ENCODE data around the gene MBNL1. TPM values are rescaled to one million over a fixed set of nuclear protein-coding genes. Genes with fewer than 3 reads are reported as not detected.

MBNL1 gene
- total RNA-seq, 5 donors from 2014 or later (not counting 1 experiment from before 2014, with no cell fraction given), result 408 to 705 (median 423) TPM

DNA sequence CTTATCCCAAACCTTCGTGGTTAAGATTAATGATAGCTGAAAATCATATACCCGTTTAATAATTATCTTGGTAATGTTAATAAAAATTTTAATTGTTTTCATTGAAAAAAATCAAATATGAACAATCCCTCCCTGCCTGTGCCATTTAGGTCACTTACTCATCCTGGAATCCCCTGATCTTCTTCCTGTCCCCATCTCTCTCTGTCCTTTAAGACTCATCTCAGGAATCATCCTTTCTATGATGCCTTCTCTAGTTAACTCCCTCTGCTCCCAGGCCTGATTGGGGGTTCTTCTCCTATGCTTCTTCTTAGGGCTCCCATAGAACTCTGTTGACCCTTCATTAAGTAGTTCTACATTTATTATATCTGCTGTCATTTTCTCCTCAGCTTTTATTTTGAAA is 91.6 kb downstream of the MBNL1 start:
- ATAC-seq (replicated peaks in 1 of 4) (no peak), DNase-seq (no peak)
- Histone ChIP-seq H3K4me1 (ENCODE audit: control insufficient read depth in 1 of 2, extremely low read depth in 1 of 2, insufficient read depth in 2 of 2, low read length in 2 of 2) (peaks cover 4 to 20% of the 10 kb centered on the region in 2 experiments), H3K4me3 (ENCODE audit: control insufficient read depth in 1 of 2, extremely low read depth in 1 of 2, low read length in 1 of 2) (no peak overlapping the region), H3K27me3 (replicated peaks in 1 of 2; ENCODE audit: control insufficient read depth in 2 of 2, extremely low read depth in 1 of 2, insufficient read depth in 2 of 2, low read length in 1 of 2) (no peaks in the 10 kb centered on the region), H3K9me3 (no peaks in the 10 kb centered on the region), H3K36me3 (ENCODE audit: control insufficient read depth in 2 of 2, extremely low read depth in 1 of 2, insufficient read depth in 1 of 2, low read length in 1 of 2) (peaks cover 3 to 33% of the 10 kb centered on the region in 2 donors), H3K27ac (ENCODE audit: low read length) (no peak overlapping the region)
- peaks cover 62% of the 10 kb centered on the region for H3K36me3 Mint-ChIP-seq
- no peaks in the 10 kb centered on the region for H3K9me3 Mint-ChIP-seq
- WGBS (ENCODE audit: insufficient coverage), result no CpG with 5 or more reads among the region's 2 CpGs
- ChIA-PET POLR2A (interaction anchor here (0.6 to 1.1 kb wide), 7 partner anchors 9 to 305 kb away, joined by 3 to 5 read pairs (median 3); no protein-coding TSS in a partner anchor), CTCF (interaction anchor here (0.5 to 1.2 kb wide), 6 partner anchors 15 to 305 kb away, joined by 3 to 6 read pairs (median 4); no protein-coding TSS in a partner anchor)
- no peak overlapping the region for H3K4me3 Mint-ChIP-seq
- H3K27me3 Mint-ChIP-seq, result no peaks in the 10 kb centered on the region
- peak overlapping the region; percentile 50 to 75 for H3K27ac Mint-ChIP-seq
- peaks cover 81 to 89% (median 83%) of the 10 kb centered on the region in 3 donors for H3K4me1 Mint-ChIP-seq

DNA sequence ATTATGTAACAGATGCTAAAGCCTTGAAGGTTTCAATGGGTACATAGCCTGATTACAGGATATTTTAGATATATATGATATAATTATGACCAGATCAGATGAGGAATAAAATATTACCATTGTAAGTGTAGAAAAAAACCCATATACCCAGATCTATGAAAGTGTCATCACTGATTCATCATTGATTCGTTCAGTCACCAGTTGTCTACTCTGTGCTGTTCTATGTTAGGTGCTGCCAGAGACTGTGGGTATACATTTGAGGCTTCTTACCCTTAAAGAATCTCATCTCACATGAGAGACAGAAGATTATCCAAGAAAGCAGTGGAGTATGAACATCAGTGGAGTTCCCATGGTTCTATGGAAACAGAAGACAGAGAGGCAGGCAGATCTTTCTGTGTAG is 92.2 kb downstream of the MBNL1 start:
- WGBS (ENCODE audit: insufficient coverage), result no CpG with 5 or more reads among the region's 1 CpG
- Histone ChIP-seq H3K27ac (ENCODE audit: low read length) (no peak overlapping the region), H3K27me3 (replicated peaks in 1 of 2; ENCODE audit: control insufficient read depth in 2 of 2, extremely low read depth in 1 of 2, insufficient read depth in 2 of 2, low read length in 1 of 2) (no peaks in the 10 kb centered on the region), H3K36me3 (ENCODE audit: control insufficient read depth in 2 of 2, extremely low read depth in 1 of 2, insufficient read depth in 1 of 2, low read length in 1 of 2) (peaks cover 3 to 36% of the 10 kb centered on the region in 2 donors), H3K9me3 (no peaks in the 10 kb centered on the region), H3K4me3 (ENCODE audit: control insufficient read depth in 1 of 2, extremely low read depth in 1 of 2, low read length in 1 of 2) (no peak overlapping the region), H3K4me1 (ENCODE audit: control insufficient read depth in 1 of 2, extremely low read depth in 1 of 2, insufficient read depth in 2 of 2, low read length in 2 of 2) (peaks cover 4 to 17% of the 10 kb centered on the region in 2 experiments)
- peak overlapping the region; percentile 62 for H3K27ac Mint-ChIP-seq
- peaks cover 76 to 83% (median 79%) of the 10 kb centered on the region in 3 donors for H3K4me1 Mint-ChIP-seq
- DNase-seq, result no peak
- H3K4me3 Mint-ChIP-seq, result peak overlapping the region in 1 of 3 donors; percentile 5
- peaks cover 64% of the 10 kb centered on the region for H3K36me3 Mint-ChIP-seq
- no peaks in the 10 kb centered on the region for H3K27me3 Mint-ChIP-seq
- ATAC-seq (replicated peaks in 1 of 4), result no peak
- no peaks in the 10 kb centered on the region for H3K9me3 Mint-ChIP-seq
- ChIA-PET CTCF (no interaction called here), POLR2A (no interaction called here)

DNA sequence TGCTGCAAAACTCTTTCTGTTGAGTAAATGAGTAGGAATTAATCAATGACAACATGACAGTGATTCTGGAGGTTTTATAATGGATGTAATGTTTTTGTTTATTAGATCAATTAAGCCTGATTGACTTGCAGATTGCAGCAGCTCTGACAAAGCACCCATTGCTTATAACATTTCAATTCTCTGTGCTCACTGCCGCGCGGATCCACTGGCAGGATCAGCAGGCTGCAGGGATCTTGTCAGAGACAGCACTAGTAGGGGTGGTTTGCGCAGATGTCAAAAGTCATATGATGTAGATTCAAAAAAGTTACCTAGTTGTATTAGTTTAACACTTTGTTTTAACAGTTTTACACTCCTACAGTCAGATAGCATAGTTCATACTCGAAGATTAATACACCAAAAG is 93.4 kb downstream of the MBNL1 start:
- Mint-ChIP-seq H3K4me3 (peak overlapping the region in 1 of 3 donors; percentile 5), H3K4me1 (peaks cover 72 to 73% (median 73%) of the 10 kb centered on the region in 3 donors), H3K27me3 (no peaks in the 10 kb centered on the region), H3K36me3 (peaks cover 68% of the 10 kb centered on the region), H3K27ac (peak overlapping the region; percentile 62), H3K9me3 (peaks cover 0 to 4% (median 2%) of the 10 kb centered on the region in 3 donors)
- no peaks in the 10 kb centered on the region for H3K27me3 ChIP-seq (replicated peaks in 1 of 2; ENCODE audit: control insufficient read depth in 2 of 2, extremely low read depth in 1 of 2, insufficient read depth in 2 of 2, low read length in 1 of 2)
- POLR2A ChIA-PET, result interaction anchor here in 1 of 2 donors (0.6 kb wide), 1 partner anchor 75 kb away, joined by 3 read pairs; no protein-coding TSS in a partner anchor
- WGBS (ENCODE audit: insufficient coverage), result no CpG with 5 or more reads among the region's 5 CpGs
- peaks cover 3 to 36% of the 10 kb centered on the region in 2 donors for H3K36me3 ChIP-seq (ENCODE audit: control insufficient read depth in 2 of 2, extremely low read depth in 1 of 2, insufficient read depth in 1 of 2, low read length in 1 of 2)
- CTCF ChIA-PET, result interaction anchor here (0.6 to 1.0 kb wide), 2 partner anchors 29 to 179 kb away, joined by 3 to 5 read pairs; no protein-coding TSS in a partner anchor
- DNase-seq, result no peak
- no peak overlapping the region for H3K27ac ChIP-seq (ENCODE audit: low read length)
- ATAC-seq (replicated peaks in 1 of 4), result no peak
- no peak overlapping the region for H3K4me3 ChIP-seq (ENCODE audit: control insufficient read depth in 1 of 2, extremely low read depth in 1 of 2, low read length in 1 of 2)
- no peaks in the 10 kb centered on the region for H3K9me3 ChIP-seq
- H3K4me1 ChIP-seq (ENCODE audit: control insufficient read depth in 1 of 2, extremely low read depth in 1 of 2, insufficient read depth in 2 of 2, low read length in 2 of 2), result peaks cover 4 to 12% of the 10 kb centered on the region in 2 experiments

GRCh38 chr3:152364237-152364636 is 95.5 kb downstream of the MBNL1 start:
- H3K36me3 Mint-ChIP-seq, result peaks cover 81% of the 10 kb centered on the region
- Histone ChIP-seq H3K27me3 (replicated peaks in 1 of 2; ENCODE audit: control insufficient read depth in 2 of 2, extremely low read depth in 1 of 2, insufficient read depth in 2 of 2, low read length in 1 of 2) (no peaks in the 10 kb centered on the region), H3K36me3 (ENCODE audit: control insufficient read depth in 2 of 2, extremely low read depth in 1 of 2, insufficient read depth in 1 of 2, low read length in 1 of 2) (peaks cover 3 to 27% of the 10 kb centered on the region in 2 donors), H3K4me3 (ENCODE audit: control insufficient read depth in 1 of 2, extremely low read depth in 1 of 2, low read length in 1 of 2) (no peak overlapping the region), H3K4me1 (ENCODE audit: control insufficient read depth in 1 of 2, extremely low read depth in 1 of 2, insufficient read depth in 2 of 2, low read length in 2 of 2) (peaks cover 4 to 7% of the 10 kb centered on the region in 2 experiments), H3K27ac (ENCODE audit: low read length) (no peak overlapping the region), H3K9me3 (no peaks in the 10 kb centered on the region)
- H3K27ac Mint-ChIP-seq, result peak overlapping the region; percentile 58 to 80
- peaks cover 77 to 78% (median 78%) of the 10 kb centered on the region in 3 donors for H3K4me1 Mint-ChIP-seq
- H3K9me3 Mint-ChIP-seq, result peaks cover 0 to 4% (median 2%) of the 10 kb centered on the region in 3 donors
- ChIA-PET CTCF (interaction anchor here (0.7 to 1.4 kb wide), 4 partner anchors 12 to 54 kb away, joined by 3 to 4 read pairs (median 4); no protein-coding TSS in a partner anchor), POLR2A (interaction anchor here (0.6 to 1.6 kb wide), 10 partner anchors 12 to 235 kb away, joined by 3 to 5 read pairs (median 4); no protein-coding TSS in a partner anchor)
- peak overlapping the region in 1 of 3 donors; percentile 12 for H3K4me3 Mint-ChIP-seq
- no peaks in the 10 kb centered on the region for H3K27me3 Mint-ChIP-seq
- ATAC-seq (replicated peaks in 1 of 4) (no peak), DNase-seq (no peak)

DNA sequence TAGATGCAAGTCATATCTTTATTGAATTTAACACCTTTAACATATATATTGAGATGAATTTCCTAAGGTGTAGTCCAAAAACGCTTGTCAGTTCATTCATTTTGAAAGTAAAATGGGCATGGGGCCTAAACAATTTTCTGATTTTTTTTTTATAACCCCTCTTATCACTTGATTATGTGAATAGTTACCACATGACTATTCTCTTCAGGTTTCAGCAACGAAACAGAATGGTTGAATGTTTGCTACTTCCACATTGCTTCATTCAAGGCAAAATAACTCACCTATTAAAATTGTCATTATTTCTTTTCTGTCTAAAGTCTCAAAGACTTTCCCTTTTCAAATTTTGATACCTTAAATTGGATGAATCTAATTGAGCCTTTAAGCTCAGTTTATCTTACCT is 96.4 kb downstream of the MBNL1 start:
- Histone ChIP-seq H3K9me3 (no peaks in the 10 kb centered on the region), H3K36me3 (ENCODE audit: control insufficient read depth in 2 of 2, extremely low read depth in 1 of 2, insufficient read depth in 1 of 2, low read length in 1 of 2) (peaks cover 3 to 22% of the 10 kb centered on the region in 2 donors), H3K27ac (ENCODE audit: low read length) (no peak overlapping the region), H3K27me3 (replicated peaks in 1 of 2; ENCODE audit: control insufficient read depth in 2 of 2, extremely low read depth in 1 of 2, insufficient read depth in 2 of 2, low read length in 1 of 2) (no peaks in the 10 kb centered on the region), H3K4me3 (ENCODE audit: control insufficient read depth in 1 of 2, extremely low read depth in 1 of 2, low read length in 1 of 2) (no peak overlapping the region), H3K4me1 (ENCODE audit: control insufficient read depth in 1 of 2, extremely low read depth in 1 of 2, insufficient read depth in 2 of 2, low read length in 2 of 2) (peaks cover 4% of the 10 kb centered on the region in 2 experiments)
- Mint-ChIP-seq H3K4me3 (no peak overlapping the region), H3K27me3 (no peaks in the 10 kb centered on the region), H3K27ac (peak overlapping the region in 1 of 2 donors; percentile 80), H3K36me3 (peaks cover 79% of the 10 kb centered on the region), H3K9me3 (peaks cover 0 to 4% (median 2%) of the 10 kb centered on the region in 3 donors), H3K4me1 (peaks cover 77 to 78% (median 78%) of the 10 kb centered on the region in 3 donors)
- ChIA-PET CTCF (no interaction called here), POLR2A (interaction anchor here (0.6 to 1.3 kb wide), 4 partner anchors 14 to 64 kb away, joined by 3 to 4 read pairs (median 3); no protein-coding TSS in a partner anchor)
- no CpG with 5 or more reads among the region's 2 CpGs for WGBS (ENCODE audit: insufficient coverage)
- DNase-seq (no peak), ATAC-seq (replicated peaks in 1 of 4) (no peak)

DNA sequence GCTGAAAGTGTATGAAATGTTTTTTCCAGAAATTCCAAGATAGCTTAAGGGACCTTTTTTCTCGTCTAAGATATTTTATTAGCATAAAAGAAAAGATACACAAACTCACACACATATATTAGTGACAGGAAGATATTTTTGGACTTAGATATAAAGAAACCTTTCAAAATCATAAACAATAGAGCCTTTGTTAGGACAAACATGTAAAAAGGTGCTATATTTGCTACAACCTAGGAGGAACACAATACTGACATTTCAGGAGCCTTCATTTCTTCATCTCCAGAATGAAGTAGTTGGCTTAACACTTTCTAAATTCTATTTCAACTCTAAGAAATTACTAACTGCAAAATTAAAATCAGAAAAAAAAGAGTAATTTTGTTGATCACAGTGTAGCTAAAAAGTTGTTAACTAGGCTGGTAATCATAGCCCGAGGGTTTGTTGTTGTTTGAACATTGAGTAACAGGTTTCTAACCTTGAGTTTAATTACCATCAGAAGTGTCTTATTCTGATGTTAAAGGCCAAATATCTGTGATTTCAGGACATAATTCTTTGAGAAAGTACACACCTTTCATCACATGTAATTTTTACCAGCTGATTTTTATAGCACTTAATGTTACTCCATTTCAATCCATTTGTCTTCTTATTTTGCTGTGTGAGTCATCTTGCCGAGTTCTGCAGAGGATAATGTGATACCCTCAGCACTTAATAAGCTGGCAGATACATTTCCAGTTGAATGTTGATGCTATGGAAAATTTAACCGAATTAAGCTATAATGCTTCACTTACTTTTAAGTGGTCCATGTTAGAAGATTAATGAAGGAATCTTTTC is 97.3 kb downstream of the MBNL1 start:
- H3K9me3 ChIP-seq, result no peaks in the 10 kb centered on the region
- Mint-ChIP-seq H3K4me1 (peaks cover 78 to 83% (median 81%) of the 10 kb centered on the region in 3 donors), H3K9me3 (peaks cover 0 to 4% (median 2%) of the 10 kb centered on the region in 3 donors), H3K27me3 (no peaks in the 10 kb centered on the region), H3K4me3 (no peak overlapping the region), H3K27ac (peak overlapping the region in 1 of 2 donors; percentile 73), H3K36me3 (peaks cover 83% of the 10 kb centered on the region)
- peaks cover 4% of the 10 kb centered on the region in 2 experiments for H3K4me1 ChIP-seq (ENCODE audit: control insufficient read depth in 1 of 2, extremely low read depth in 1 of 2, insufficient read depth in 2 of 2, low read length in 2 of 2)
- no peaks in the 10 kb centered on the region for H3K27me3 ChIP-seq (replicated peaks in 1 of 2; ENCODE audit: control insufficient read depth in 2 of 2, extremely low read depth in 1 of 2, insufficient read depth in 2 of 2, low read length in 1 of 2)
- ATAC-seq (replicated peaks in 1 of 4) (peak in 1 of 4 experiments; percentile 24), DNase-seq (no peak)
- H3K36me3 ChIP-seq (ENCODE audit: control insufficient read depth in 2 of 2, extremely low read depth in 1 of 2, insufficient read depth in 1 of 2, low read length in 1 of 2), result peaks cover 3 to 20% of the 10 kb centered on the region in 2 donors
- H3K4me3 ChIP-seq (ENCODE audit: control insufficient read depth in 1 of 2, extremely low read depth in 1 of 2, low read length in 1 of 2), result no peak overlapping the region
- ChIA-PET CTCF (interaction anchor here in 1 of 2 donors (0.6 kb wide), 1 partner anchor 33 kb away, joined by 3 read pairs; no protein-coding TSS in a partner anchor), POLR2A (interaction anchor here (0.6 to 1.2 kb wide), 5 partner anchors 16 to 1589 kb away, joined by 3 to 4 read pairs (median 3); no protein-coding TSS in a partner anchor)
- no peak overlapping the region for H3K27ac ChIP-seq (ENCODE audit: low read length)
- no CpG with 5 or more reads among the region's 4 CpGs for WGBS (ENCODE audit: insufficient coverage)
